Activated CD4-positive, alpha-beta memory T cell treated with anti-CD3 and anti-CD28 coated beads for 36 hours (primary cell): ENCODE measurements around the gene MMEL1. TPM values are rescaled to one million over a fixed set of nuclear protein-coding genes. Genes with fewer than 3 reads are reported as not detected.
A peak's percentile ranks its signal among the peaks of the same experiment; 100 is the strongest.
"Not testable (repeated sequence)": the region's sequence is repeated elsewhere in the genome, so short reads cannot be mapped to it uniquely, and the experiment has no call there.

Source experiments
- CTCF ChIA-PET: fragments of 350-600 bp; sonication (Branson Sonifier 250); formaldehyde crosslinking; loops from one replicate; lab custom pipeline; 2021; ENCODE audit warnings: antibody characterized with exemption, inconsistent platforms; lab: Charles Lee
- POLR2A ChIA-PET: fragments of 350-600 bp; sonication (Branson Sonifier 250); formaldehyde crosslinking; loops from one replicate; lab custom pipeline; 2021; ENCODE audit warnings: antibody characterized with exemption; lab: Charles Lee
- DNase-seq: peaks from one replicate; pipeline ENCODE4 v3.0.0-alpha.2; 2020
- H3K27ac Mint-ChIP-seq: one replicate; pipeline ENCODE4 v1.8.0; 2021; ENCODE audit warnings: mixed read lengths
- H3K27me3 Mint-ChIP-seq: one replicate; pipeline ENCODE4 v1.8.0; 2021; ENCODE audit warnings: mixed read lengths
- H3K36me3 Mint-ChIP-seq: one replicate; pipeline ENCODE4 v1.8.0; 2021; ENCODE audit warnings: mixed read lengths
- H3K4me1 Mint-ChIP-seq: one replicate; pipeline ENCODE4 v1.8.0; 2021; ENCODE audit warnings: low read depth, mixed read lengths
- H3K4me3 Mint-ChIP-seq: one replicate; pipeline ENCODE4 v1.8.0; 2021; ENCODE audit warnings: mild to moderate bottlenecking, mixed read lengths
- H3K9me3 Mint-ChIP-seq: one replicate; pipeline ENCODE4 v1.8.0; 2021; ENCODE audit warnings: mixed read lengths
- intact Hi-C: fragments of 100-400 bp; cut with micrococcal nuclease; formaldehyde crosslinking; loops from one replicate; pipeline ENCODE4 v1.15.1; 2023
- total RNA-seq, 2 experiments: library from RNA; stranded (reverse); gene quantifications; one replicate each; pipeline ENCODE4 v1.2.3, GENCODE V29; 2021

The MMEL1 gene
- total RNA-seq, 2 experiments from 2014 or later = 1.00 to 1.2 TPM

- peak overlapping the region; percentile 96 for H3K27ac Mint-ChIP-seq
- no peak overlapping the region for H3K4me3 Mint-ChIP-seq
- no peaks in the 10 kb centered on the region for H3K27me3 Mint-ChIP-seq
- intact Hi-C loops = no loop called here
- H3K9me3 Mint-ChIP-seq = no peaks in the 10 kb centered on the region
- POLR2A ChIA-PET = interaction anchor here (1.0 to 2.4 kb wide), 4 partner anchors 26 to 191 kb away, joined by 3 to 9 read pairs (median 4); partner anchors contain the start of genes MORN1, PANK4, RER1 and TNFRSF14
- CTCF ChIA-PET = interaction anchor here (1.5 to 2.3 kb wide), 2 partner anchors 26 to 408 kb away, joined by 3 to 9 read pairs; partner anchors contain the start of gene TNFRSF14
- H3K36me3 Mint-ChIP-seq = peaks cover 3% of the 10 kb centered on the region
- DNase-seq = no peak
- peaks cover 67% of the 10 kb centered on the region for H3K4me1 Mint-ChIP-seq
Observed at GRCh38 chr1:2582391-2582790, 50.4 kb downstream of the MMEL1 start.

- intact Hi-C loops = no loop called here
- Mint-ChIP-seq H3K4me1 (peaks cover 78% of the 10 kb centered on the region), H3K27me3 (no peaks in the 10 kb centered on the region), H3K4me3 (no peak overlapping the region), H3K36me3 (peaks cover 3% of the 10 kb centered on the region), H3K27ac (peak overlapping the region; percentile 96), H3K9me3 (no peaks in the 10 kb centered on the region)
- no peak for DNase-seq
- ChIA-PET POLR2A (interaction anchor here (1.8 kb wide), 1 partner anchor 25 kb away, joined by 5 read pairs; the partner anchor contains the start of gene TNFRSF14), CTCF (no interaction called here)
Observed at GRCh38 chr1:2580691-2581090, 52.1 kb downstream of the MMEL1 start.

- ChIA-PET POLR2A (interaction anchor here (1.4 to 2.5 kb wide), 5 partner anchors 8 to 53 kb away, joined by 13 to 28 read pairs (median 21); partner anchors contain the start of genes PANK4, PRXL2B and TNFRSF14), CTCF (interaction anchor here (0.6 to 2.3 kb wide), 5 partner anchors 17 to 164 kb away, joined by 3 to 18 read pairs (median 6); partner anchors contain the start of gene TNFRSF14)
- DNase-seq = no peak
- Mint-ChIP-seq H3K4me1 (peaks cover 64% of the 10 kb centered on the region), H3K9me3 (peaks cover 6% of the 10 kb centered on the region), H3K4me3 (peak overlapping the region; percentile 60), H3K27ac (peak overlapping the region; percentile 97), H3K27me3 (no peaks in the 10 kb centered on the region), H3K36me3 (peaks cover 3% of the 10 kb centered on the region)
- intact Hi-C loops = loop anchor here (1.0 to 2.0 kb wide), 5 partner anchors 8 to 277 kb away; partner anchors contain the start of genes PANK4, PRXL2B and TNFRSF14
Observed at GRCh38 chr1:2578758-2579118, 54.1 kb downstream of the MMEL1 start.

- Mint-ChIP-seq H3K4me1 (peaks cover 54% of the 10 kb centered on the region), H3K4me3 (peak overlapping the region; percentile 72), H3K27ac (peak overlapping the region; percentile 97), H3K9me3 (peaks cover 17% of the 10 kb centered on the region)
- intact Hi-C loops = loop anchor here (1.0 to 2.0 kb wide), 5 partner anchors 9 to 276 kb away; partner anchors contain the start of genes PANK4, PRXL2B and TNFRSF14
- peak; percentile 82 for DNase-seq
- POLR2A ChIA-PET = interaction anchor here (0.6 to 2.5 kb wide), 7 partner anchors 9 to 229 kb away, joined by 3 to 28 read pairs (median 14); partner anchors contain the start of genes PANK4, PRXL2B and TNFRSF14
- not testable (repeated sequence) for H3K27me3 Mint-ChIP-seq, H3K36me3 Mint-ChIP-seq
- CTCF ChIA-PET = interaction anchor here (1.0 to 2.3 kb wide), 7 partner anchors 16 to 163 kb away, joined by 3 to 18 read pairs (median 6); partner anchors contain the start of genes PANK4 and TNFRSF14
Observed at GRCh38 chr1:2577565-2578075, 55.2 kb downstream of the MMEL1 start.

GRCh38 chr1:2575801-2576663 lies 56.8 kb downstream of the MMEL1 start:
- intact Hi-C loops = no loop called here
- Mint-ChIP-seq H3K4me1 (peaks cover 39% of the 10 kb centered on the region), H3K36me3 (peaks cover 7% of the 10 kb centered on the region), H3K27me3 (no peaks in the 10 kb centered on the region), H3K4me3 (no peak overlapping the region), H3K27ac (peak overlapping the region; percentile 97), H3K9me3 (peaks cover 19% of the 10 kb centered on the region)
- no peak for DNase-seq
- ChIA-PET POLR2A (interaction anchor here (1.0 to 2.5 kb wide), 2 partner anchors 10 to 18 kb away, joined by 3 to 14 read pairs; partner anchors contain the start of gene PRXL2B), CTCF (no interaction called here)

- Mint-ChIP-seq H3K9me3 (peaks cover 19% of the 10 kb centered on the region), H3K4me3 (no peak overlapping the region), H3K36me3 (peaks cover 12% of the 10 kb centered on the region), H3K27ac (no peak overlapping the region), H3K27me3 (no peaks in the 10 kb centered on the region), H3K4me1 (peaks cover 24% of the 10 kb centered on the region)
- DNase-seq = no peak
- intact Hi-C loops = no loop called here
- POLR2A ChIA-PET = interaction anchor here (0.7 kb wide), 1 partner anchor 18 kb away, joined by 4 read pairs; the partner anchor contains the start of gene TNFRSF14
- CTCF ChIA-PET = interaction anchor here (1.0 kb wide), 1 partner anchor 13 kb away, joined by 4 read pairs; no protein-coding TSS in a partner anchor
Observed at GRCh38 chr1:2574350-2574749, 58.5 kb downstream of the MMEL1 start.

GRCh38 chr1:2573250-2573920 lies 59.4 kb downstream of the MMEL1 start:
- ChIA-PET POLR2A (interaction anchor here (0.7 kb wide), 1 partner anchor 17 kb away, joined by 4 read pairs; the partner anchor contains the start of gene TNFRSF14), CTCF (interaction anchor here (1.0 kb wide), 1 partner anchor 12 kb away, joined by 4 read pairs; no protein-coding TSS in a partner anchor)
- Mint-ChIP-seq H3K4me3 (no peak overlapping the region), H3K27me3 (no peaks in the 10 kb centered on the region), H3K36me3 (peaks cover 9% of the 10 kb centered on the region), H3K9me3 (peaks cover 19% of the 10 kb centered on the region), H3K4me1 (peaks cover 16% of the 10 kb centered on the region), H3K27ac (no peak overlapping the region)
- intact Hi-C loops = no loop called here
- DNase-seq = no peak

GRCh38 chr1:2571348-2571747 lies 61.5 kb downstream of the MMEL1 start:
- intact Hi-C loops = no loop called here
- Mint-ChIP-seq H3K4me3 (no peak overlapping the region), H3K27me3 (no peaks in the 10 kb centered on the region), H3K36me3 (peaks cover 9% of the 10 kb centered on the region), H3K27ac (no peak overlapping the region), H3K9me3 (peaks cover 19% of the 10 kb centered on the region), H3K4me1 (peaks cover 5% of the 10 kb centered on the region)
- ChIA-PET CTCF (interaction anchor here (1.3 kb wide), 1 partner anchor 10 kb away, joined by 6 read pairs; no protein-coding TSS in a partner anchor), POLR2A (interaction anchor here (1.2 to 1.7 kb wide), 3 partner anchors 10 to 15 kb away, joined by 4 to 10 read pairs (median 9); partner anchors contain the start of gene TNFRSF14)
- DNase-seq = no peak

- POLR2A ChIA-PET = interaction anchor here (1.7 kb wide), 2 partner anchors 9 to 14 kb away, joined by 9 to 10 read pairs; partner anchors contain the start of gene TNFRSF14
- Mint-ChIP-seq H3K27ac (no peak overlapping the region), H3K4me3 (no peak overlapping the region), H3K9me3 (peaks cover 19% of the 10 kb centered on the region), H3K27me3 (no peaks in the 10 kb centered on the region), H3K36me3 (peaks cover 9% of the 10 kb centered on the region), H3K4me1 (no peaks in the 10 kb centered on the region)
- intact Hi-C loops = no loop called here
- CTCF ChIA-PET = no interaction called here
- DNase-seq = no peak
Observed at GRCh38 chr1:2570332-2570731, 62.5 kb downstream of the MMEL1 start.

GRCh38 chr1:2569703-2570102 lies 63.1 kb downstream of the MMEL1 start:
- DNase-seq, H3K36me3 Mint-ChIP-seq, H3K27me3 Mint-ChIP-seq, H3K4me3 Mint-ChIP-seq, H3K27ac Mint-ChIP-seq, H3K4me1 Mint-ChIP-seq, CTCF ChIA-PET, intact Hi-C loops: not testable (repeated sequence)
- H3K9me3 Mint-ChIP-seq = peaks cover 19% of the 10 kb centered on the region
- POLR2A ChIA-PET = interaction anchor here (1.0 kb wide), 1 partner anchor 13 kb away, joined by 4 read pairs; the partner anchor contains the start of gene TNFRSF14

GRCh38 chr1:2569060-2569459 lies 63.8 kb downstream of the MMEL1 start:
- ChIA-PET POLR2A (interaction anchor here (1.0 kb wide), 1 partner anchor 13 kb away, joined by 4 read pairs; the partner anchor contains the start of gene TNFRSF14), CTCF (no interaction called here)
- Mint-ChIP-seq H3K36me3 (peaks cover 9% of the 10 kb centered on the region), H3K27me3 (no peaks in the 10 kb centered on the region), H3K4me1 (peaks cover 5% of the 10 kb centered on the region), H3K4me3 (no peak overlapping the region), H3K27ac (no peak overlapping the region), H3K9me3 (peaks cover 16% of the 10 kb centered on the region)
- intact Hi-C loops = no loop called here
- no peak for DNase-seq
